ENCODE data around the gene PAAF1. TPM values are rescaled to one million over a fixed set of nuclear protein-coding genes. Genes with fewer than 3 reads are reported as not detected.

The PAAF1 gene
- total RNA-seq, 1 experiment from 2014 or later = 13.3 TPM

- intact Hi-C loops (cut with micrococcal nuclease) = no loop called here
- no peak overlapping the region for H2AFZ ChIP-seq (ENCODE audit: low read length)
- no peak for ATAC-seq
- no peaks in the 10 kb centered on the region for H4K20me1 ChIP-seq (ENCODE audit: low read length)
- CTCF ChIA-PET = no interaction called here
- TF ChIP-seq EZH2 (IDR thresholded peaks at IDR 0.05; ENCODE audit: low read length, unreplicated experiment) (no peak), EZH2phosphoT487 (IDR thresholded peaks at IDR 0.05; ENCODE audit: borderline replicate concordance, low read length) (no peak), CTCF (conservative IDR thresholded peaks at IDR 0.05; ENCODE audit: low read depth, low read length) (no peak)
- H3K9me2 ChIP-seq (replicated peaks; ENCODE audit: low read length) = no peaks in the 10 kb centered on the region
- BruUV-seq (replicated peaks) = no TSS peak
- POLR2A ChIA-PET (ENCODE audit: unreplicated experiment) = no interaction called here
- H3K27ac ChIP-seq (ENCODE audit: low read length) = no peak overlapping the region
- no peaks in the 10 kb centered on the region for H3K79me2 ChIP-seq (ENCODE audit: low read length)
- no peak for DNase-seq
- no peaks in the 10 kb centered on the region for H3K27me3 ChIP-seq (ENCODE audit: low read length)
- H3K9ac ChIP-seq (ENCODE audit: low read length) = no peak overlapping the region
- H3K36me3 ChIP-seq (ENCODE audit: low read depth, low read length) = peaks cover 3% of the 10 kb centered on the region; the same call in 1 of the 2 replicates
- no peak overlapping the region for H3K4me3 ChIP-seq (ENCODE audit: low read length)
- H3K9me3 ChIP-seq (ENCODE audit: low read length) = no peaks in the 10 kb centered on the region
- no peak overlapping the region for H3K4me2 ChIP-seq (ENCODE audit: low read length)
- H3F3A ChIP-seq (ENCODE audit: low read length, unreplicated experiment) = no peaks in the 10 kb centered on the region
- peaks cover 3% of the 10 kb centered on the region; the same call in 1 of the 2 replicates for H3K4me1 ChIP-seq (ENCODE audit: insufficient read depth, low read length)
These were observed 36.7 kb downstream of the PAAF1 start for GRCh38 chr11:73913472-73913871.

DNA sequence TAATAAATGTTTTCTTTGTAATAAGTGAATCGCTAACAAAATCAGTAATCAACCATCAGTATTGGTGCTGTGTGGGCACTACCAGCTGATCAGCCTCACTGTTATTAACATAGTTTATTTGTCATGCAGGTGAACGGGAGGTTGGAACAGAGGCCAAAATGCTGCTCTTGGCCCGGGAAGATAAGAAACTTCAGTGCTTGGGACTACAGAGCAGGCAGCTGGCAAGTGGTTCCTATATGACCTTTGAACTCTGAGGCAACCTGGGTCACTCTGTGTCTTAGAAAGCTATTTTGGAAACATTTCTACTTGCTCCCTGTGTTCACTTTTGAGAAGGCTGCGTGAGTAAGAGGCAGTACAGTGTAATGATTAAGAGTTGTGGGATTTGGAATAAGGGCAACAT is 37.5 kb downstream of the PAAF1 start:
- CTCF ChIA-PET = no interaction called here
- ATAC-seq (no peak), DNase-seq (no peak)
- H3K36me3 ChIP-seq (ENCODE audit: low read depth, low read length) = peaks cover 5% of the 10 kb centered on the region; the same call in 1 of the 2 replicates
- H3F3A ChIP-seq (ENCODE audit: low read length, unreplicated experiment) = no peaks in the 10 kb centered on the region
- H3K4me2 ChIP-seq (ENCODE audit: low read length) = no peak overlapping the region
- POLR2A ChIA-PET (ENCODE audit: unreplicated experiment) = no interaction called here
- no peaks in the 10 kb centered on the region for H3K9me3 ChIP-seq (ENCODE audit: low read length)
- intact Hi-C loops (cut with micrococcal nuclease) = no loop called here
- no peaks in the 10 kb centered on the region for H4K20me1 ChIP-seq (ENCODE audit: low read length)
- no peaks in the 10 kb centered on the region for H3K27me3 ChIP-seq (ENCODE audit: low read length)
- no peak overlapping the region for H2AFZ ChIP-seq (ENCODE audit: low read length)
- no peak overlapping the region for H3K27ac ChIP-seq (ENCODE audit: low read length)
- BruUV-seq (replicated peaks) = no TSS peak
- H3K79me2 ChIP-seq (ENCODE audit: low read length) = no peaks in the 10 kb centered on the region
- H3K4me3 ChIP-seq (ENCODE audit: low read length) = no peak overlapping the region
- H3K9ac ChIP-seq (ENCODE audit: low read length) = no peak overlapping the region
- H3K9me2 ChIP-seq (replicated peaks; ENCODE audit: low read length) = no peaks in the 10 kb centered on the region
- TF ChIP-seq EZH2phosphoT487 (IDR thresholded peaks at IDR 0.05; ENCODE audit: borderline replicate concordance, low read length) = no peak
- TF ChIP-seq EZH2 (IDR thresholded peaks at IDR 0.05; ENCODE audit: low read length, unreplicated experiment) = no peak
- TF ChIP-seq CTCF (conservative IDR thresholded peaks at IDR 0.05; ENCODE audit: low read depth, low read length) = no peak
- peaks cover 3% of the 10 kb centered on the region; the same call in 1 of the 2 replicates for H3K4me1 ChIP-seq (ENCODE audit: insufficient read depth, low read length)

DNA sequence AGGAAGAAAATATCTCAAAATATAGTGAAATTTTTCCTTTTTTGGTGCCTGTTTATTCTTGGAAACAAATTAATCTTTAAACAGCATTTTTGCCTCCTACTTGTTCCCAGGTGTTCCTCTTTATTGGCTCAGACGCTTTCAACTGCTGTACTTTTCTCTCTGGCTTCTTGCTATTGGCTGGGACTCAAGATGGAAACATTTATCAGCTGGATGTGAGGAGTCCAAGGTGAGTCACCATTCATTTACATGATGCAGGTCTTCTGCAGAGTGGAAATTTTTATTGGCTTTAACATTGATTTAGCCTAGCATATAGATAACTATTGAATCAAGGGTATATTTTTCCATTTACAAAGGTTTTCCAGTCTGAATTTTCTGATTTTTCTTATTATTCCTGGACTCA is 39.6 kb downstream of the PAAF1 start:
- BruUV-seq (replicated peaks) = no TSS peak
- H3K79me2 ChIP-seq (ENCODE audit: low read length) = no peaks in the 10 kb centered on the region
- CTCF ChIA-PET = interaction anchor here (0.5 to 1.2 kb wide), 3 partner anchors 15 to 404 kb away, joined by 3 to 5 read pairs (median 5); no protein-coding TSS in a partner anchor
- no peak overlapping the region for H3K27ac ChIP-seq (ENCODE audit: low read length)
- H3K27me3 ChIP-seq (ENCODE audit: low read length) = no peaks in the 10 kb centered on the region
- H3K4me1 ChIP-seq (ENCODE audit: insufficient read depth, low read length) = peaks cover 3% of the 10 kb centered on the region; the same call in 1 of the 2 replicates
- H2AFZ ChIP-seq (ENCODE audit: low read length) = no peak overlapping the region
- no peak for TF ChIP-seq EZH2 (IDR thresholded peaks at IDR 0.05; ENCODE audit: low read length, unreplicated experiment)
- no peak for TF ChIP-seq CTCF (conservative IDR thresholded peaks at IDR 0.05; ENCODE audit: low read depth, low read length)
- TF ChIP-seq EZH2phosphoT487 (IDR thresholded peaks at IDR 0.05; ENCODE audit: borderline replicate concordance, low read length) = no peak
- ATAC-seq (peak; percentile 61), DNase-seq (peak; percentile 40)
- H3K36me3 ChIP-seq (ENCODE audit: low read depth, low read length) = peaks cover 8% of the 10 kb centered on the region; the same call in 1 of the 2 replicates
- H3K9ac ChIP-seq (ENCODE audit: low read length) = no peak overlapping the region
- POLR2A ChIA-PET (ENCODE audit: unreplicated experiment) = interaction anchor here (0.7 kb wide), 1 partner anchor 137 kb away, joined by 4 read pairs; no protein-coding TSS in a partner anchor
- intact Hi-C loops (cut with micrococcal nuclease) = no loop called here
- H3F3A ChIP-seq (ENCODE audit: low read length, unreplicated experiment) = no peaks in the 10 kb centered on the region
- no peaks in the 10 kb centered on the region for H3K9me3 ChIP-seq (ENCODE audit: low read length)
- H3K4me3 ChIP-seq (ENCODE audit: low read length) = no peak overlapping the region
- H4K20me1 ChIP-seq (ENCODE audit: low read length) = no peaks in the 10 kb centered on the region
- no peaks in the 10 kb centered on the region for H3K9me2 ChIP-seq (replicated peaks; ENCODE audit: low read length)
- no peak overlapping the region for H3K4me2 ChIP-seq (ENCODE audit: low read length)
